Neural crest cell (in vitro differentiated cells): Measurements from ENCODE around the gene PTPN4. TPM values are rescaled to one million over a fixed set of nuclear protein-coding genes. Genes with fewer than 3 reads are reported as not detected.
"Not testable (repeated sequence)": the region's sequence is repeated elsewhere in the genome, so short reads cannot be mapped to it uniquely, and the experiment has no call there.

Source experiments
- DNase-seq: peaks from one replicate; pipeline ENCODE4 v3.0.0; 2021; ENCODE audit warnings: low read depth, mixed read lengths, low spot score
- H3K27ac Mint-ChIP-seq: one replicate; pipeline ENCODE4 v1.8.0; 2021; ENCODE audit warnings: mild to moderate bottlenecking, mixed read lengths; ENCODE audit not compliant: unreplicated experiment
- H3K27me3 Mint-ChIP-seq: 2 replicates; pipeline ENCODE4 v1.8.0; 2021; ENCODE audit warnings: low read depth, mild to moderate bottlenecking, mixed read lengths
- H3K36me3 Mint-ChIP-seq: 2 replicates; pipeline ENCODE4 v1.8.0; 2021; ENCODE audit warnings: low read depth, mild to moderate bottlenecking, mixed read lengths
- H3K4me1 Mint-ChIP-seq: 2 replicates; pipeline ENCODE4 v1.8.0; 2021; ENCODE audit warnings: mixed read lengths
- H3K4me3 Mint-ChIP-seq: one replicate; pipeline ENCODE4 v1.8.0; 2021; ENCODE audit warnings: mild to moderate bottlenecking, mixed read lengths
- H3K9me3 Mint-ChIP-seq: 2 replicates; pipeline ENCODE4 v1.8.0; 2021; ENCODE audit warnings: mixed read lengths
- CTCF ChIP-seq: fragments of 200-600 bp; sonication (generic); conservative IDR thresholded peaks from 2 replicates; pipeline ENCODE4 v1.5.0; 2021; ENCODE audit warnings: antibody characterized with exemption, mild to moderate bottlenecking
- total RNA-seq: library from RNA; stranded (reverse); gene quantifications from 2 replicates; pipeline ENCODE4 v1.2.1, GENCODE V29; 2021

Gene PTPN4
- total RNA-seq, 1 donor from 2014 or later, result 39.3 TPM

GRCh38 chr2:119795309-119796303 is 35.9 kb downstream of the PTPN4 start:
- H3K9me3 Mint-ChIP-seq, result peaks cover 15% of the 10 kb centered on the region
- H3K36me3 Mint-ChIP-seq, result peaks cover 31% of the 10 kb centered on the region
- TF ChIP-seq CTCF, result no peak
- H3K27ac Mint-ChIP-seq, result no peak overlapping the region
- H3K27me3 Mint-ChIP-seq, result no peaks in the 10 kb centered on the region
- DNase-seq, result no peak
- peaks cover 10% of the 10 kb centered on the region for H3K4me1 Mint-ChIP-seq
- H3K4me3 Mint-ChIP-seq, result no peak overlapping the region

GRCh38 chr2:119800376-119800902 is 40.7 kb downstream of the PTPN4 start:
- Mint-ChIP-seq H3K4me3 (no peak overlapping the region), H3K4me1 (peaks cover 11% of the 10 kb centered on the region), H3K27ac (no peak overlapping the region)

GRCh38 chr2:119801040-119801439 is 41.3 kb downstream of the PTPN4 start:
- TF ChIP-seq CTCF, result no peak
- Mint-ChIP-seq H3K4me3 (no peak overlapping the region), H3K27ac (no peak overlapping the region), H3K36me3 (peaks cover 23% of the 10 kb centered on the region), H3K4me1 (peaks cover 11% of the 10 kb centered on the region), H3K9me3 (peaks cover 9% of the 10 kb centered on the region), H3K27me3 (no peaks in the 10 kb centered on the region)
- no peak for DNase-seq

More at GRCh38 chr2:119800376-119800902, 40.7 kb downstream of the PTPN4 start:
- no peaks in the 10 kb centered on the region for H3K27me3 Mint-ChIP-seq
- DNase-seq, result no peak
- TF ChIP-seq CTCF, result no peak
- peaks cover 7% of the 10 kb centered on the region for H3K9me3 Mint-ChIP-seq
- H3K36me3 Mint-ChIP-seq, result peaks cover 17% of the 10 kb centered on the region

GRCh38 chr2:119801989-119802388 is 42.3 kb downstream of the PTPN4 start:
- DNase-seq, H3K27ac Mint-ChIP-seq, H3K4me3 Mint-ChIP-seq, H3K27me3 Mint-ChIP-seq: not testable (repeated sequence)
- Mint-ChIP-seq H3K36me3 (peaks cover 32% of the 10 kb centered on the region), H3K9me3 (peaks cover 15% of the 10 kb centered on the region), H3K4me1 (peaks cover 11% of the 10 kb centered on the region)

- no peak for DNase-seq
- no peak overlapping the region for H3K4me3 Mint-ChIP-seq
- H3K9me3 Mint-ChIP-seq, result peaks cover 15% of the 10 kb centered on the region
- no peak overlapping the region for H3K27ac Mint-ChIP-seq
- no peak for TF ChIP-seq CTCF
- peaks cover 33% of the 10 kb centered on the region for H3K36me3 Mint-ChIP-seq
- H3K4me1 Mint-ChIP-seq, result peaks cover 14% of the 10 kb centered on the region
- no peaks in the 10 kb centered on the region for H3K27me3 Mint-ChIP-seq
These were observed 43.4 kb downstream of the PTPN4 start for GRCh38 chr2:119803101-119803500.

- not testable (repeated sequence) for DNase-seq, H3K27ac Mint-ChIP-seq, H3K27me3 Mint-ChIP-seq, H3K4me3 Mint-ChIP-seq
- peaks cover 33% of the 10 kb centered on the region for H3K36me3 Mint-ChIP-seq
- peaks cover 15% of the 10 kb centered on the region for H3K4me1 Mint-ChIP-seq
- peaks cover 15% of the 10 kb centered on the region for H3K9me3 Mint-ChIP-seq
These were observed 44.7 kb downstream of the PTPN4 start for GRCh38 chr2:119804409-119804808.
